Measurements from ENCODE around the gene SLX1A.

DNA sequence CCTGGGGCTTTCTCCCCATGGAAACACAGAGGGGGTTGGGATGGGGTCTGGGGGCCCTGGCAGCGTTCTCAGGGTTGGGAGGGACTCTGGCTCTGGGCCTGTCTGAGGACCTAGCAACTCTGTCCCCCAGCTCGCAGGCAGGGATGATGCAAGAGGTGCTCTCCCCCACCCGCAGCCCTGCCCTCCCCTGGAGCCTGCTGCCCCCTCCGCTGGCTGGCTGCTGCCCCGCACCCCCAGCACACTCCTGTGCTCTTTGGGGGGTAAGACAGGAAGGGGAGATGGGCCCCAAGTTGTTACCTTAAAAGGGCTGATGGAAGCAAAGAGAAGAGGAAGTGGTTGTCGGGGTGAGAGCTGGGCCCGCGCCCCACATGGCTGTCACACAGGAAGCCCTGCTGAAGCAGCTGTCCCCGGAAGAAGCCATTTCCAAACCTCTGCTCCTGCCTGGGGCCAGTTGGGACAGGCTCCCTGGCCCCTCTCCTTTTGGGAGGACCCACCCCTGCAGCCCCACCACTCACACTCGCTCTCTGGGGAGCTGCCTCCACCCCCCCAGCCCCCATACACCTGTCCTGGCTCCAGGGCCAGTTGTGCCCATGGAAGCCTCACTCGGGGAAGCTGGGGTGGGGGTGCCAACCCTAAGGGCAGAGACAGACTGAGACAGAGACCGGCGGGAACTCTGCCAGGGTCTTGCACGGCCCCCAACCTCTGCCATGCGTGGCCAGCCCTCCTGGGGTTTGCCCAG lies 7.8 kb upstream of the SLX1A start:
- TF ChIP-seq POLR2A (IDR thresholded peaks at IDR 0.05; ENCODE audit: low read length) (no peak), GATA1 (IDR thresholded peaks at IDR 0.05; ENCODE audit: low read depth, low read length) (no peak)

Measured in erythroblast (primary cell).